Activated CD4-positive, CD25-positive, alpha-beta regulatory T cell treated with anti-CD3 and anti-CD28 coated beads, Interleukin-2, amount 50 U/mL, for 72 hours (primary cell): ENCODE results near the gene CFAP92.

Experiments
- DNase-seq: peaks from one replicate; pipeline ENCODE4 v3.0.0; 2021

CFAP92 gene

DNA sequence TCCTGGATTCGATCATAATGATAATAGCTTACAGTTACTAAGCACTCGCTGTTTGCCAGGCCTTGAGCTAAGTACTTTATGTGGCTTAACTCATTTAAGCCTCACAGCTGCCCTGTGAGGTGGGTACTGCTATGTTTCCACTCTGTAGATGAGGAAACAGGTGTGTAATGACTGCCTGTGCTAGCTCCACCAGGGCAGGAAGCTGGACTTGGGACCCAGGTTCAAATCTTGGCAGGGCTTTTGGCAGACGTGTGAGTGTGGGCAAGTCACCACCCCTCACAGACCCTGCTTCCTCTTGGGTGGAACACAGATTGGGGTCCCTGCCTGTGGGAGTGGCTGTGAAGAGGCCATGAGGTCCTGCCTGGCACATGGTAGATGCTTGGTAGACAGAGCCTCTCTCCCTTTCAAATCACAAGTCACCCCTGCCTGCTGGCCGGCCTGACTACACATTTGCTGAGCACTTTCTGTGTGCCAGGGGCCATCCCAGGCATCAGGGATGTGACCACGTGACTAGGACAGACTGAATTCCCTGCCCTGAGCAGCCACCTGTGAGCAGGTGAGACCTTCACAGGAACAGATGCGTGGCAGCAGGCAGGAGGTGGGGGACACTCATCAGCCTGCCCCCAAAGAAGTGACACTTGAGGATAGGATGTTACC, 10.9 kb upstream of the CFAP92 start:
- DNase-seq, result no peak

- peak; percentile 42 for DNase-seq
Measured at GRCh38 chr3:129003578-129004112, 9.8 kb upstream of the CFAP92 start.

DNA sequence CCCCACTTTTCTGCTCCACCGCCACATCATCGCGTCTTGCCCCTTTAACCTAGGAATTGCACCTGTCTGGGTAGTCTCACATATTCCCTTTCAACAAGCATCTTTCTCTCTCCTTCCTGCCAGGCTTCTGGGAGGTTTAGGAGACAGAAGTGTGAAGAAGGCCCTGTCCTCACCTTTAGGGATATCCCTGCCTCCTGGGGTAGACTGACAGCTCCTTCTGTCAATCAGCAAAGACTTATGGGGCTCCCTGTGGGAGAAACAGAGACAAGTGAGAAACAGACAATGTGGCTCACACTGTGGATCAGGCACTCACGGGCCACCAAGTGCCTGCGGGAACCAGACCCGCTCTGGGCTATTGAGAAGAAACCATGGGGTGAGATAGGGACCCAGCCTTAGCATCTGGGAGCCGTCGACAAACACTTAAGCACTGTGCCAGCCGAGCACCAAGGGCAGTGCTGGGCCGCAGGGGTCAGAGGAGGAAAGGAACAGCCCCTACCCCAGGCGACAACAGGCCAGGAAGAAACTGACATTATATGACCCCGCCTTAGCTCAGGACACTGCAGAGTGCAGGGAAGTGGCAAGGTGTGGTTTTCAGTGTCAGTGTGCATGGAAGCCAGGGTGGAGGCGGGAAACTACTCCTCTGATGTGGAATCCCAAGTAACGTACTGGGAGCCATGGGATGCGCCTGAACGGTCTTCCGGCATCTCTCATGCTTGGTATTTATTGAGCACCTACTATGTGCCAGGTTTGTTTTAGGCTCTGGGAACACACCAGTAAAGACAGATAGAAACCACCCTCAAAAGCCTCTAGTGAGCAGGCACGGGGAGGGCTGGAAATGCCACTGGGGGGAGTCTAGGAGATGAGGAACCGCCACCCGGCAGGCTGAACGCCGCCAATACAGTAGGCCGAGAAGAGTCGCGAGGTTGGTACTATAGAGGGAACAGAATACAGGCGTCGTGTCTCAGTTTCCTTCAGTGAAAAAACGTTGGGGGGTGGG, 9.0 kb upstream of the CFAP92 start:
- DNase-seq, result no peak

DNA sequence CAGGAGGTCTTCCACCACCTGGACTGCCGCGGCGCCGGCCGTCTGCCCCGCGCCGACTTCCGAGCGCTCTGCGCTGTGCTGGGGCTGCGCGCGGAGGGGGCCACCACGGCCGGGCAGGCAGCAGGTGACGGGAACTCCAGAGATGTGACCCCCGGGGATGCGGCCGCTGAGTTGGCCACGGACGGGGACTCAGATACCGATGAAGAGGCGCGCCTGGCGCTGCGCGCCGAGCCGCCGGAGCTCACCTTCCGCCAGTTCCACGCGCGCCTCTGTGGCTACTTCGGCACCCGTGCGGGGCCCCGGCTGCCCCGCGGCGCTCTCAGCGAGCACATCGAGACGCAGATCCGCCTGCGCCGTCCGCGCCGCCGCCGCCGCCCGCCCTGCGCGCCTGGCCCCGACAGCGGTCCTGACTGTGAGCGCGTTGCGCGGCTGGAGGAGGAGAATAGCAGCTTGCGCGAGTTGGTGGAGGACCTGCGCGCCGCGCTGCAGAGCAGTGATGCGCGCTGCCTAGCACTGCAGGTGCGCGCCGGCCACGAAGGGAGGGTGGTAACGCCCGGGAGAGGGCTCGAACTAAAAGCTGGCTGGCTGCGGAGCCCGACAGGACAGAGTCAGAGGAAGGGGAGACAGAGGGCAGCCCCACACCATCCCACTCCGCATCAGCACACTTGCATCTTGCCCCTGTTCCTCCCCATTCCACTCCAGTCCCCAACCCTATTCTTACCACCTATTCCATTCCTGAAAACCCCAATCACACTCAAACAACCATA, 8.1 kb upstream of the CFAP92 start:
- no peak for DNase-seq

GRCh38 chr3:129001101-129001805, 7.4 kb upstream of the CFAP92 start, which contains the start of gene EFCC1:
Gene EFCC1 (plus strand): TSS chr3:129001304. CDS start chr3:129001629, 325 bp downstream.
- no peak for DNase-seq

- no peak for DNase-seq
Measured at GRCh38 chr3:129000742-129001100, 6.8 kb upstream of the CFAP92 start.

DNA sequence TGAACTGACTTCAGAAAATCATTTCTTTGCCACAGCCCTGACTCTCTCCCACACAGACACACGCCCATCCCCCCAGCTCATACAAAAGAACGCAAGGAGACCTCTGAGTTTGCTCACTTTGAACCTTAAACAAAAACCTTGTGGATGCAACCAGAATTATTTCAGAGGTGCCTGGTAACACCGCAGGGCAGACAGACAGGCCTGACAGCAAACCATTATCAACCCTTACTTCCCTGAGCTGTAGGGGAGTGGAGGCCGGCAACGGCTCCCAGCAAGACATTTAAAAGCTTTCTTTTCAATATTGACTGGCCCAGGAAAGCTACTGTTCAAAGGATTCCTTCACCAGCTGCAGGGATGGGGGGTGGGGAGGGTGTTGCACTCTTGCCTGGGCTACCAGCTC, 5.2 kb upstream of the CFAP92 start:
- DNase-seq, result no peak

- no peak for DNase-seq
Measured at GRCh38 chr3:128998561-128998960, 4.7 kb upstream of the CFAP92 start.

- DNase-seq, result no peak
Measured at GRCh38 chr3:128997486-128998133, 3.7 kb upstream of the CFAP92 start.

- no peak for DNase-seq
Measured at GRCh38 chr3:128996726-128997125, 2.9 kb upstream of the CFAP92 start.

DNA sequence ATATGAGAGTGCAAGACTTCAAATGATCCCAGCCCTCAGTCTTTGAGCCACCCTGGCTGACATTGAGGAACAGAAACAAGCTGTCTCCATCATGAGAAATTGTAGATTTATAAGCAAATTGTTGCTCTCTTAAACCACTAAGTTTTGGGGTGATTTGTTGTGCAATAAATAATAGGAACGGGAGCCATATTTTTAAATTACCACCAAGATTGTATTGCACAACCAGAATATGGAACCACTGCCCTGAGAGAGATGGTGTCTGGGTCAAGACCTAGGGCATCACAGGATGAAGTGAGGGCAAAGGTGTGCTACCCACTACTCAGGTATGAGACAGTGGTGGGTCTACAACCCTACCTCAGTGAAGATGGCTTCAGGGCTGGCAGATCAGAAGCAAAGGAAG, 2.3 kb upstream of the CFAP92 start:
- no peak for DNase-seq

GRCh38 chr3:128995737-128996136, 1.9 kb upstream of the CFAP92 start:
- no peak for DNase-seq

DNA sequence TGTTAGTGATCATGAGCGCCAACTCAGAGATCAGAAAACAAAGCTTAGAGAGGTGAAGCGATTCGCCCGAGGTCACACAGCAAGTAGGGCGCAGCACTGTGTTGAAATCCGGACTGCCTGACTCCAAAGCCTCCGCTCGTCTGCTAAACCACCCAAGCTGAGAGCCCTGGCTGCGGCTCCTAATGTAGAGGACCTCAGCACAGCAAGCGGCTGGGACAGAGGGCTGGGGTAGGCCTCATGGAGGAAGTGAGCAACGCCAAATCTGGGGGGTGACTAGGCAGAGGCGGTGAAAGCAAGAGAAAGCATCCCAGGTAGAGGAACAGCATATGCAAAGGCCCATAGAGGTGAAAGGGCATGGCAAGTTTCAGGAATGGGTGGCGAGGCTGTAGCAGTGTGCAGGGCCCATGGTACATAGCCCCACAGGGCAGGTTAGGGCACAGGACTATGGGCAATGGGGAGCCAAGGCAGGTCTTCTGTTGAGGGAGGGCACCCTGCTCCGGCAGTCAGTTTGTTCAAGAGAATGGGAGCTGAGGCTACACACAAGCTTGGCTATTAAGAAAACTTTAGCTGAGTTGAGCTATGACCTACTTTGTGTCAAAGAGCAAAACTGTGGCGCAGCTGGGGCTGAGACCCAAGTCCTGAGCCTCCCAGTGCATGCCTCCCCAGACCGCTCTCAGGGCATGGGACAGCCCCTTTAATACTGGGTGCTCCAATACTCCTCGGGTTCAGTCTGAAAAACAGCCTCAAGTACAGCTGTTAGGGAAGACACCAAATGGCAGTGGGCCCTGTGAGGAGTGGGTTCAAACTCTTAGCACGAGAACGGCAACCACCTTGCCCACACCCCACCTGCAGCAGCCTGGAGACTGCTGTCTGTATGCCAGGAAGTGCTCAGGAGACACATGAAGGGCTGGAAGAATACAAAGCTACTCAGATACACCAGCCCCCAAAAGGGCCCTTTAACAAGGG, 988 bp upstream of the CFAP92 start:
- DNase-seq, result no peak

- DNase-seq, result no peak
Measured at GRCh38 chr3:128994173-128994512, 267 bp upstream of the CFAP92 start.

DNA sequence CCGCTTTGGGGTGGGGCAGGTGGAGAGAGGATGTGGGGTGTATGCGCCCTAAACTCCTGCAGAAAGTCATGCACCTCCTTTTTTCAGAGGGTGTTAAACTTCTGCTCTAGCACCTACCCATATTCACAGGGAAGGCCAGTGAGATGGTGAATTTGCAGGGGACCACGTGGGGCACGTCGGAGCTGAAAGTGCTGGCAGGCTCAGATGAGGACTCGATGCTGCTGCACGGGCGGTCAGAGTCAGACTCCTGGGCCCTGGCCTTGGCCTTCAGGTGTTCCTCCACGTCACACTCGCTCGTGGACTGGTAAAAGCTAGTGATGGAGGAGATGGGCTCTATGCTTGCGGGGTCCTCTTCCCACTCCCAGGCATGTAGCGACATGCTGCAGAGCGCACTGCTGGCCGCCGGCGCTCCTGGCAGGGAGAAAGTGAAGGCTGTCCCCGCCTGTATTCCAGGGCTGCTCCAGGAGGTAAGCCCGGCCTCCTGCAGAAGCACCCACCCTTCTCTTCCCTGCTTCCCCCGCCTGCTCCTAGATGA, 883 bp downstream of the CFAP92 start:
- no peak for DNase-seq

DNA sequence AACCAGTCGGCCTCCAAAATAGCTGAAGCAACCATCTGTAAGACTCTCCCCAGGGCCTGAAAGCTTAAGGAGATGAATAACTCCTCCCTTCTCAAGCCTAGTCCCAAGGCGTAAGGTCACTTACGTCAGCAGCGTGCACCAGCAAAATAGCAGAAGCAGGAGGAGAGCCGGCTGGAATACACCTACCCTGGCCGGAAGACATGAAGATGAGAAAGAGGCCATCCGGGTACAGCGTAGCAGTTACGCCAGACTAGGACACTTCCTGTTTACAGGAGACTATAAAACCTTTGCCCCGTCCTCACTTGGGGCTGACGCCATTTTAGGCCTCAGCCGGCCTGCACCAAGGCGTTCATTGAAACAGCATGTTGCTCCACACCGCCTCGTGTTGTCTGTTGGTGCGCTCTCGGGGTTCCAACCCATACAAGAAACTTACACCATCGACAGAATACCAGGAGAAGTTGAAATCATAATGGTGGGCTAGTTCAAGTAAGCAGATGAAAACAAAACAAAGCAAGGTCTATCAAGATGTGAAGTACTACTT, 2.5 kb downstream of the CFAP92 start:
- no peak for DNase-seq

DNA sequence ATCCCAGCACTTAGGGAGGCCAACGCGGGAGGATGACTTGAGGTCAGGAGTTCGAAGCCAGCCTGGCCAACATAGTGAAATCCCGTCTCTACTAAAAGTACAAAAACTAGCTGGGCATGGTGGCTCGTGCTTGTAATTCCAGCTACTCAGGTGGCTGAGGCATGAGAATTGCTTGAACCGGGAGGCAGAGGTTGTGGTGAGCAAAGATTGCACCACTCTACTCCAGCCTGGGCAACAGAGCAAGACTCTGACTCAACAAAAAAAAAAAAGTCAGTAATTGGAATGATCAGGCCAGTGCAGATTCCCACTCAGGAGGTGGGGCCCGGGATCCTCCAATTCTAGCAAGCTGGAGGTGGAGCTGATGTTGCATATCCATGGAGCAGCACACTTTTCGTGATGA, 5.6 kb downstream of the CFAP92 start:
- DNase-seq, result no peak

GRCh38 chr3:128987302-128988100, 6.4 kb downstream of the CFAP92 start:
- no peak for DNase-seq

DNA sequence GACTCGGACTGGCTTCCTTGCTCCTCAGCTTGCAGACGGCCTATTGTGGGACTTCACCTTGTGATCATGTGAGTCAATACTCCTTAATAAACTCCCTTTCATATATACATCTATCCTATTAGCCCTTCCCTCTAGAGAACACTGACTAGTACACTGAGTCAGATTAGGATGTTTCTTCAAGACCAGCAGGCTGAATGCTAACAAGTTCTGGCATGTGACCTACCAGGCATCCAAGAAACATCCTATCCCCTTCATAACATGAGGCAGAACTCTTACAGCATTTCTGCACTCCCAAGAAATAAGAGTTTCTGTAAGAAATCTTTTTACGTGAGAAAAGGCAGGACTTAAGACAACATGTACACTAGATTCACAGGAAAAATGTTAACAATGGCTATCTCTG, 9.3 kb downstream of the CFAP92 start:
- no peak for DNase-seq
